ENCODE measurements around the gene SORL1.
A peak's percentile ranks its signal among the peaks of the same experiment; 100 is the strongest.

Gene SORL1

GRCh38 chr11:121669422-121669821, 217.3 kb downstream of the SORL1 start:
- Histone ChIP-seq H3K36me3 (ENCODE audit: control insufficient read depth, insufficient read depth, low read length) (no peaks in the 10 kb centered on the region), H4K8ac (ENCODE audit: low read depth, low read length) (no peak overlapping the region), H3K27me3 (ENCODE audit: insufficient read depth, low read length, poor library complexity) (no peaks in the 10 kb centered on the region), H3K79me1 (ENCODE audit: low read length) (no peaks in the 10 kb centered on the region), H3K9ac (ENCODE audit: low read length) (no peak overlapping the region), H2BK15ac (replicated peaks; ENCODE audit: low read depth) (no peak overlapping the region), H4K5ac (ENCODE audit: low read length) (no peak overlapping the region), H3K56ac (ENCODE audit: low read length) (no peak overlapping the region), H3K4me2 (ENCODE audit: low read length) (no peak overlapping the region), H3K79me2 (ENCODE audit: control insufficient read depth, insufficient read depth, low read length) (no peaks in the 10 kb centered on the region), H2BK120ac (ENCODE audit: low read depth, low read length) (no peak overlapping the region), H3K4me3 (ENCODE audit: low read length) (no peak overlapping the region), H3K23ac (ENCODE audit: low read length) (no peak overlapping the region), H3K4ac (ENCODE audit: low read depth, low read length) (no peak overlapping the region), H3K18ac (ENCODE audit: low read length) (no peak overlapping the region), H2AK5ac (ENCODE audit: low read length) (no peak overlapping the region), H2BK5ac (ENCODE audit: low read length) (no peak overlapping the region), H3K27ac (ENCODE audit: low read depth, low read length) (no peak overlapping the region), H3K4me1 (ENCODE audit: control insufficient read depth, low read depth, low read length) (peaks cover 3% of the 10 kb centered on the region)
- no peak for DNase-seq
- no CpG with 5 or more reads among the region's 4 CpGs for WGBS (ENCODE audit: extremely low coverage, insufficient coverage, low lambda C conversion rate)

DNA sequence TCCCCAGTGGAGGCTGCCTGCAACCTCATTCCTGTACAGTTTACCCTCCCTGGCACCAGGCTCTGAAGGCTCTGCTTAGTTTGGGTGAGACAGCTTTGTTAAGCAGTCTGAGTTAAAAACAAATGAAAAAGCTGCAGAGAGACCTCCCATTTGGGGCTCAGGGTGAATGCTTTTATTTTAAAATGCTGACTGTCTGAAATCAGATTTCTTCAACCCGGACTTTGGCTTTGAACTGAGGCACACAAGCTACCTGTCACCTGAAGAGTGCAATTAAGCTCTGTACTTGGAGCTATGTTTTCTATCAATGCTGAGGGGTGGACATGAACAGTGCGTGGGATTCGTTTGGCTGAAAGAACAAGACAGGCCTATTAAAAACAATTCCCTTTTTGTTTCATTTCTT, 218.2 kb downstream of the SORL1 start:
- Histone ChIP-seq H3K4ac (ENCODE audit: low read depth, low read length) (peak overlapping the region; percentile 19), H3K4me2 (ENCODE audit: low read length) (no peak overlapping the region), H3K18ac (ENCODE audit: low read length) (no peak overlapping the region), H3K4me1 (ENCODE audit: control insufficient read depth, low read depth, low read length) (peaks cover 5% of the 10 kb centered on the region), H3K36me3 (ENCODE audit: control insufficient read depth, insufficient read depth, low read length) (no peaks in the 10 kb centered on the region), H3K56ac (ENCODE audit: low read length) (no peak overlapping the region), H2AK5ac (ENCODE audit: low read length) (no peak overlapping the region), H3K4me3 (ENCODE audit: low read length) (no peak overlapping the region), H3K79me2 (ENCODE audit: control insufficient read depth, insufficient read depth, low read length) (no peaks in the 10 kb centered on the region), H2BK15ac (replicated peaks; ENCODE audit: low read depth) (no peak overlapping the region), H3K79me1 (ENCODE audit: low read length) (no peaks in the 10 kb centered on the region), H3K27me3 (ENCODE audit: insufficient read depth, low read length, poor library complexity) (no peaks in the 10 kb centered on the region), H3K23ac (ENCODE audit: low read length) (no peak overlapping the region), H4K5ac (ENCODE audit: low read length) (no peak overlapping the region), H2BK5ac (ENCODE audit: low read length) (no peak overlapping the region), H2BK120ac (ENCODE audit: low read depth, low read length) (no peak overlapping the region), H4K8ac (ENCODE audit: low read depth, low read length) (no peak overlapping the region), H3K9ac (ENCODE audit: low read length) (no peak overlapping the region), H3K27ac (ENCODE audit: low read depth, low read length) (no peak overlapping the region)
- no peak for DNase-seq
- WGBS (ENCODE audit: extremely low coverage, insufficient coverage, low lambda C conversion rate): no CpG with 5 or more reads among the region's 3 CpGs

GRCh38 chr11:121670805-121671282, 218.7 kb downstream of the SORL1 start:
- no peak overlapping the region for H2BK120ac ChIP-seq (ENCODE audit: low read depth, low read length)
- no peak overlapping the region for H3K4ac ChIP-seq (ENCODE audit: low read depth, low read length)
- DNase-seq: no peak
- H3K79me1 ChIP-seq (ENCODE audit: low read length): no peaks in the 10 kb centered on the region
- no peak overlapping the region for H3K23ac ChIP-seq (ENCODE audit: low read length)
- no peak overlapping the region for H3K9ac ChIP-seq (ENCODE audit: low read length)
- no peak overlapping the region for H4K5ac ChIP-seq (ENCODE audit: low read length)
- H3K18ac ChIP-seq (ENCODE audit: low read length): no peak overlapping the region
- H3K4me1 ChIP-seq (ENCODE audit: control insufficient read depth, low read depth, low read length): peaks cover 5% of the 10 kb centered on the region
- no CpG with 5 or more reads among the region's 5 CpGs for WGBS (ENCODE audit: extremely low coverage, insufficient coverage, low lambda C conversion rate)
- H3K27me3 ChIP-seq (ENCODE audit: insufficient read depth, low read length, poor library complexity): no peaks in the 10 kb centered on the region
- H3K36me3 ChIP-seq (ENCODE audit: control insufficient read depth, insufficient read depth, low read length): no peaks in the 10 kb centered on the region
- no peak overlapping the region for H2BK5ac ChIP-seq (ENCODE audit: low read length)
- no peak overlapping the region for H2BK15ac ChIP-seq (replicated peaks; ENCODE audit: low read depth)
- no peak overlapping the region for H3K27ac ChIP-seq (ENCODE audit: low read depth, low read length)
- H3K4me3 ChIP-seq (ENCODE audit: low read length): no peak overlapping the region
- no peak overlapping the region for H4K8ac ChIP-seq (ENCODE audit: low read depth, low read length)
- no peak overlapping the region for H2AK5ac ChIP-seq (ENCODE audit: low read length)
- H3K79me2 ChIP-seq (ENCODE audit: control insufficient read depth, insufficient read depth, low read length): no peaks in the 10 kb centered on the region
- no peak overlapping the region for H3K56ac ChIP-seq (ENCODE audit: low read length)
- H3K4me2 ChIP-seq (ENCODE audit: low read length): no peak overlapping the region

DNA sequence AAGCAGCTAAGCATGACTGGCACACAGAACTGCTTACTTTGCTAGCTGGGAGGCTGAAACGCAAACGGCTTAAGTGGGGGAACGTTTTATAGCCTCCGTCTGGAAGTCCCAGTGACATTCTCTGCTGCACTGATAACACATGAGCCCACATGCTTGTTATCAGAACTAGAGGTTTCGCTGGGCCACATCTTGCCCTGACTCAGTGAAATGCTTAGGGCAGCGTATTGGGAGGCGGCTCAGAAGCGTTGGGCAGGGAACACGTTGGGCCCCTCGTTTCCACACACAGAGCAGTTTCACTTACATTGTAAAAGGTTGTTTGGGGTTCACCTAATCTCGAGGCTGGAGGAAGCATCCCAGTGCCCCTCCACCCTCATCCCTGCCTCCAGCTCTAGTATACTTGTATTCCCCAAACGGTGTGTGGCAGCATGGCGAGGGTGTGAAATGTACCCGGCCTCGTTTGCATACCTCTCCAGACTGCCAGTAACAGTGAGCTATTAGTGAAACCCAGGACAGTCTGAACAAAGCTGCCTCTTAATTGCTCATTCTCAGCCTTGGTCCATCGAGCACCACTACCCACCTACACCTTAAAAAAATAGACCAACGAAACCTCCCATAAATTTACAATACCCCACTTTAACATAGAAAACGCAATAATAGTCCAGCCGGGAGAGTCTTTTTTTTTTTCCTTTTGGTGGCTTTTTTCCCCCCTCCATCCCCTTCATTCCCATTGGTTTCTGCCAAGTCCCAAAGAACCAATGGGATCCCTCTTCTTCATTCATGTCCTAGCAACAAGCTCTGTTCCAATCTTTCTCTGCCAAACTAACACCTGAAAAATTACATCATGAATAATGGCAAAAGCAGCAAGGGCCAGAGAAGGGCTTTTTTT, 219.4 kb downstream of the SORL1 start:
- H3K18ac ChIP-seq (ENCODE audit: low read length): no peak overlapping the region
- no peak overlapping the region for H2BK5ac ChIP-seq (ENCODE audit: low read length)
- H3K4me1 ChIP-seq (ENCODE audit: control insufficient read depth, low read depth, low read length): peaks cover 5% of the 10 kb centered on the region
- H3K4me3 ChIP-seq (ENCODE audit: low read length): no peak overlapping the region
- H3K4ac ChIP-seq (ENCODE audit: low read depth, low read length): no peak overlapping the region
- no peaks in the 10 kb centered on the region for H3K36me3 ChIP-seq (ENCODE audit: control insufficient read depth, insufficient read depth, low read length)
- no peaks in the 10 kb centered on the region for H3K27me3 ChIP-seq (ENCODE audit: insufficient read depth, low read length, poor library complexity)
- no peak overlapping the region for H4K5ac ChIP-seq (ENCODE audit: low read length)
- H3K9ac ChIP-seq (ENCODE audit: low read length): no peak overlapping the region
- no peak overlapping the region for H3K23ac ChIP-seq (ENCODE audit: low read length)
- no peak overlapping the region for H3K27ac ChIP-seq (ENCODE audit: low read depth, low read length)
- H2AK5ac ChIP-seq (ENCODE audit: low read length): no peak overlapping the region
- H3K79me1 ChIP-seq (ENCODE audit: low read length): no peaks in the 10 kb centered on the region
- no peak overlapping the region for H2BK15ac ChIP-seq (replicated peaks; ENCODE audit: low read depth)
- no peak overlapping the region for H4K8ac ChIP-seq (ENCODE audit: low read depth, low read length)
- no peak overlapping the region for H2BK120ac ChIP-seq (ENCODE audit: low read depth, low read length)
- no peak for DNase-seq
- WGBS (ENCODE audit: extremely low coverage, insufficient coverage, low lambda C conversion rate): 100% methylated on average over 2 of the region's 19 CpGs
- no peak overlapping the region for H3K4me2 ChIP-seq (ENCODE audit: low read length)
- no peak overlapping the region for H3K56ac ChIP-seq (ENCODE audit: low read length)
- H3K79me2 ChIP-seq (ENCODE audit: control insufficient read depth, insufficient read depth, low read length): no peaks in the 10 kb centered on the region

- no peak overlapping the region for H2AK5ac ChIP-seq (ENCODE audit: low read length)
- H3K4me3 ChIP-seq (ENCODE audit: low read length): no peak overlapping the region
- no peak overlapping the region for H3K27ac ChIP-seq (ENCODE audit: low read depth, low read length)
- H2BK15ac ChIP-seq (replicated peaks; ENCODE audit: low read depth): no peak overlapping the region
- H3K27me3 ChIP-seq (ENCODE audit: insufficient read depth, low read length, poor library complexity): no peaks in the 10 kb centered on the region
- no peak overlapping the region for H4K8ac ChIP-seq (ENCODE audit: low read depth, low read length)
- H3K4me2 ChIP-seq (ENCODE audit: low read length): no peak overlapping the region
- H3K23ac ChIP-seq (ENCODE audit: low read length): no peak overlapping the region
- H3K56ac ChIP-seq (ENCODE audit: low read length): no peak overlapping the region
- no peak overlapping the region for H3K9ac ChIP-seq (ENCODE audit: low read length)
- H2BK120ac ChIP-seq (ENCODE audit: low read depth, low read length): no peak overlapping the region
- H3K18ac ChIP-seq (ENCODE audit: low read length): no peak overlapping the region
- no peak overlapping the region for H2BK5ac ChIP-seq (ENCODE audit: low read length)
- H3K79me1 ChIP-seq (ENCODE audit: low read length): no peaks in the 10 kb centered on the region
- no peaks in the 10 kb centered on the region for H3K36me3 ChIP-seq (ENCODE audit: control insufficient read depth, insufficient read depth, low read length)
- no peaks in the 10 kb centered on the region for H3K79me2 ChIP-seq (ENCODE audit: control insufficient read depth, insufficient read depth, low read length)
- peaks cover 5% of the 10 kb centered on the region for H3K4me1 ChIP-seq (ENCODE audit: control insufficient read depth, low read depth, low read length)
- DNase-seq: no peak
- no CpG with 5 or more reads among the region's 13 CpGs for WGBS (ENCODE audit: extremely low coverage, insufficient coverage, low lambda C conversion rate)
- no peak overlapping the region for H3K4ac ChIP-seq (ENCODE audit: low read depth, low read length)
- H4K5ac ChIP-seq (ENCODE audit: low read length): no peak overlapping the region
Observed at GRCh38 chr11:121672630-121673487, 220.7 kb downstream of the SORL1 start.

All from mesendoderm (in vitro differentiated cells).